Mesenteric fat pad (tissue), 1 donor: ENCODE results near the gene CDC34. TPM values are rescaled to one million over a fixed set of nuclear protein-coding genes. Genes with fewer than 3 reads are reported as not detected.

Experiments used
- DNase-seq: peaks from one replicate; pipeline ENCODE4 v3.0.0-alpha.2; 2020; ENCODE audit warnings: low spot score
- total RNA-seq: library from RNA; stranded (reverse); fragmentation: NEBNext Ultra II Directional; extraction: Animal tissue kit (Norgen Biotek cat#: 25700); gene quantifications from one replicate; pipeline ENCODE4 v1.2.1, GENCODE V29; 2021
- donor health status: DM: yes; HTN: yes; CAD: no.

CDC34 gene
- total RNA-seq, 1 donor from 2014 or later = 53.7 TPM

- DNase-seq = no peak
These were observed 10.1 kb downstream of the CDC34 start for GRCh38 chr19:541699-542098.

GRCh38 chr19:542173-542866 is 10.8 kb downstream of the CDC34 start:
- no peak for DNase-seq

DNA sequence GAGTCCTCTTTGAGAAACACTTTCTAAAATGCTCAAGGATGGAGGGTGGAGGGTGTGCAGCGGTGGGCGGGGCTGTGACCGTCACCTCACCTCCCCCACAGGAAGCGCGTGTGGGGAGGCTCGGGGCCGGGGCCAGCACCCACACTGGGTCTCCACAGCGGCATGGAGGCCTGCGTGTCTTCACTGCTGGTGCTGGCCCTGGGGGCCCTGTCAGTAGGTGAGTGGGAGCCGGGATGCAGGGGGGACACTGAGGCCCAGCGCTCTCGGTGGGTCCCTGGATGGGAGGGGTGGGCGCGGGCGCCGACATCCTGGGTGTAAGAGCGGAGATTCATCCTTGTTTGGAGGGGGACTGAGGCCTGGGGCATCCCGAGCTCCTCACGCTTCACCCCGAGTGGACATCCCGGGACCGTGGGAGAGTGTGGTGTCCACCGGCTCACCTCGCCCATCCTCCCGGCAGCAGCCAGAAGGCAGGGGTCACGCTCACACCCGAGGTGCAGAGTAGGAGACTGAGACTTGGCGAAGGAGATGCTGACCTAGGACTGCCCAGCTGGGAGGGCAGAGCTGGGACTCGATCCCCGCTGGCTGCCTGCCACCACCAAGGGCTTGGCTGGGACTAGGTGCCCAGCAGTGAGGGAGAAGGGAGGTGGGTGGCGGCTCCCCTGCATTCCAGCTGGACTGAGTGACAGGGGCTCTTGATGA is 12.5 kb downstream of the CDC34 start, which contains the start of gene GZMM:
Gene GZMM, plus strand, starts transcription at position 144 of the 699 bp plus-strand sequence. Its CDS starts 19 bp downstream, at position 163.
- no peak for DNase-seq

GRCh38 chr19:547117-547516 is 15.6 kb downstream of the CDC34 start:
- no peak for DNase-seq

DNA sequence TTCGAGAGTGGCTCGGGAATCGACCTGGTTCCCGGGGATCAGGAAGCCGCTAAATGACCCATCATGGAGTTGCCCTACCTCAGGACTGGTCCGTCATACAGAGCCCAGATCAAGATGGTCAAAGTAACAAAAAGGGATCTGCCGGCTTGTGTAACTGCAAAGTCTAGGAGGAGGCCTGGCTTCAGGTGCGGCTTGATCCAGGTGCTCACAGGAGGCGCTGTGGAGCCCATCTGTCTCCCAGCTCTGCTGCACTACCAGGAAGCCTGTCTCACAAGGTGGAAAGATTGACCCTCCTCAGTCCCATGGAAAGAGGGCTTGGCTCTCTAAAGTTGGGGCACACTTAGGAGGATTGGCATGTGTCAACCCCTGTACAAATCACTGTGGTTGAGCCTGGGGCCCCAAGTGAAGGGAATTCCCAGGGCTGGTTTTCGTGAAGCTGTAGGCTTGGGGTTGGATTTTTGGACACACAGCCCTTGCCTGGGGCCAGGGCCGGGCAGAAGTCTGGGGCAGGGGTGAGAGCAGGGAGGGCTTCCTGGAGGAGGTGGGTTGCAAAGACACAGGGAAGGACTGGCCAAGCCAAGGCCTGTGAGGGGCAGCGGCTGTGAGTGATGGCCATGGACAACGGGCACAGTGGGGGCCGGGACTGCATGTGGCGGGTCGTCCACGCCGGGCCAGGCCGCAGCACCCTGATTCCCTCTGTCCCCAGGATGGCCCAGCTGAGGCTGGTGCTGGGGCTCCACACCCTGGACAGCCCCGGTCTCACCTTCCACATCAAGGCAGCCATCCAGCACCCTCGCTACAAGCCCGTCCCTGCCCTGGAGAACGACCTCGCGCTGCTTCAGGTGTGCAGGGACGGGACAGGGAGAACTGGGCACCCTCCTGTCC is 16.5 kb downstream of the CDC34 start:
- no peak for DNase-seq

GRCh38 chr19:548886-549830 is 17.6 kb downstream of the CDC34 start:
- no peak for DNase-seq

GRCh38 chr19:554817-555216 is 23.3 kb downstream of the CDC34 start:
- DNase-seq = no peak

DNA sequence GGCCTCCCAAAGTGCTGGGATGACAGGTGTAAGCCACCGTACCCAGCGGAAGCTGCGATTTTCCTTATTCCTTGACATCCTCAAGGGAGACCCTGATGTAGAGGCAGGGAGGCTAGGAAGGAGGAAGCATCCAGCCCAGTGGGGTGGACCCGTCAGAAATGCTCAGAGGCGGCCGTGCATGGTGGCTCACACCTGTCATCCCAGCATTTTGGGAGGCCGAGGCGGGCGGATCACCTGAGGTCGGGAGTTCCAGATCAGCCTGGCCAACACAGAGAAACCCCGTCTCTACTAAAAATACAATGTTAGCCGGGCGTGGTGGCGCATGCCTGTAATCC is 23.9 kb downstream of the CDC34 start:
- DNase-seq = no peak

GRCh38 chr19:556611-557382 is 25.2 kb downstream of the CDC34 start:
- DNase-seq = no peak

GRCh38 chr19:558770-559439 is 27.3 kb downstream of the CDC34 start:
- no peak for DNase-seq

DNA sequence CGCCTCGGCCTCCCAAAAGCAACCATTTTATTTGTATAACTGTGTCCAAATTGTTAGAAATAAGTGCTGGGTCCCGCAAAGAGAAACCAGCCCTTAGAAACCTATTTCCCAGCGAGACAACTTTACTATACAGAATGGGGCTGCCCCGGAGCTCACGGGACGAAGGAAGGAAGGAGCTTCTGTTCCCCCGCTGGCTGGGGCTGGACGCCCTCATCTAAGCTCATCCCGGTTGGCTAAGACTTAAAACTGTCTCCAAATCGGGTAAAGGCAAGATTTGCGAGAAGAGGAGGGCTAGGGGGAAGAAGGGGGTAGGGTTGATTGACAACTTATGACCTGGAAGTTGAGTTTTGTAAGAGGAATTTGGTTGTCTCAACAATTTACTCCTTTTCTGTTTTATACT is 28.6 kb downstream of the CDC34 start:
- DNase-seq = no peak

DNA sequence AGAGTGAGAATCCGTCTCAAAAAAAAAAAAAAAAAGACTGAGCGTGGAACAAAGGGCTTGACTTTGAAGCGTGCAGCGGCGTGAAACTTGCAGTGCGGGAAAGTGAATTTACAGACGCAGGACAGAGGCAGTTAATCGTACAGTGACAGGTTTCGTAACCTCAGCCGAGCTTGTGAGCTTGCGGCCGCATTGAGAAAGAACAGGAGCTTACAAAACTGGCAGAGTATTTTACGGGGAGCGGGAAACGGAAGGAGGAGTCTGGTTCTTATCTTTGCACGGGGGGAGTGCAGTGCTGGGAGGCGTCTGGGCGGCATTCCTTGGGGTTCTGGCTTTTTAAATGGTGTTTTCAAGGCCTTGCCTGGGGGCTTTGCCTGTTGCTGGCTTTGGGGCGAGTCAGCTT is 34.8 kb downstream of the CDC34 start:
- no peak for DNase-seq

- no peak for DNase-seq
These were observed 35.3 kb downstream of the CDC34 start for GRCh38 chr19:566844-567243.

- DNase-seq = no peak
These were observed 35.8 kb downstream of the CDC34 start for GRCh38 chr19:567296-567900.

DNA sequence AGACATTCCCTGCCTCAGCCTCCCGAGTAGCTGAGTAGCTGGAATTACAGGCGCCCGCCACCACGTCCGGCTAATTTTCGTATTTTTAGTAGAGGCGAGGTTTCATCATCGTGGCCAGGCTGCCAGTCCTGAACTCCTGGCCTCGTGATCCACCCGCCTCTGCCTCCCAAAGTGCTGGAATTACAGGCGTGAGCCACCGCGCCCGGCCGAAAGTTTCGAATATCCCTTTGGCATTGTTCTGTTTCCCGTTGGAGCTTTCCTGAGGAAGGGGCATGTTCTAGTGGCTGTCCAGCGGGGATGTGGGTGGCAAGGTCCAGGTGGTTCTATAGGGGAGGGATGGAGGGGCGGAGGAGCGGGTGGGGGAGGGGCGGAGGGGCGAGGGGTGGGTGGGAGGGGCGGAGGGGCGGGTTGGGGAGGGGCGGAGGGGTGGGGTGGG is 38.7 kb downstream of the CDC34 start:
- no peak for DNase-seq

DNA sequence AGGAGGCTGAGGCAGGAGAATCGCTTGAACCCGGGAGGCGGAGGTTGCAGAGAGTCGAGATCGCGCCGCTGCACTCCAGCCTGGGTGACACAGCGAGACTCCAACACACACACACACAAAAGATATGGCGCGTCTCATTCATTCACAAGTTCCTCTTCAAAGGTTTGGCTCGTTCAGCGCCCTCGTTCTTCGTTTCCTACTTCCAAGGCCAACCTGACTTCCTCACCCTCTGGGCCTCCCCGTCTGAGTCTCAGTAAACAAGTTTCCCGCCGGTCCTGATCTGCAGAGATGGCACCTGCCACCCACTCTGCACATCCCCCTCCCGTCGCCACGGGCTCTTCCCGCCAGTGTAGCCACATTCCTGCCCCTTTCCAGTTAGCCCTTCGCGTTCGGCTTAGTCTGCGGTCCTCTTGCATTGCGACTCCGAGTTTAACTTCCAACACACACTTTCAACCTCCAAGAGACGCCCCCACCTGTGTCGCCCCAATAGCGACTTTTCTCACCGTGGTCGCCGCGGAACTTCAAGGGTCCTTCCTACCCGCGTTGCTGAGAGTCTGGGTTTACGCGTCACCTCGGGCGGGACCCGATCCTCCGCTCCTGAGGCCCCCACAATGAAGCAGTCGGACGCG is 39.5 kb downstream of the CDC34 start:
- DNase-seq = no peak

- DNase-seq = no peak
These were observed 40.0 kb downstream of the CDC34 start for GRCh38 chr19:571566-571974.

DNA sequence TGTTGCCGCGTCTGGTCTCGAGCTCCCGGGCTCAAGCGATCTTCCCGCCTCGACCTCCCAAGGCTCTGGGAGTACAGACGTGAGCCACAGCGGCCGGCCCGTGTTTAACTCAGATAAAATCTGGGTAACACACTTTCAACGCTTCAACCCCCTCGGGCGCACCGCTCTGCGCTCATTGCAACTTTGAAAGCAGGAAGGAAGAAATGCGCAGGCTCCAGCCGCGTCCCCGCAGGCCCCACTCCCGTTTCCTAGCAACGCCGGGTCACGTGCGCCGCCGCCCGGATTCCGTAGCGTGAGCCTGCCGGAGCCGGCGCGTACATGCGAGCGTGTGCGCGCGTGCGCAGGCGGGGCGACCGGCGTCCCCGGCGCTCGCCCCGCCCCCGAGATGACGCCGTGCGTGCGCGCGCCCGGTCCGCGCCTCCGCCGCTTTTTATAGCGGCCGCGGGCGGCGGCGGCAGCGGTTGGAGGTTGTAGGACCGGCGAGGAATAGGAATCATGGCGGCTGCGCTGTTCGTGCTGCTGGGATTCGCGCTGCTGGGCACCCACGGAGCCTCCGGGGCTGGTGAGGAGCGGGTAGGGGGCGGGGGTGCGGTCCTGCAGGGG is 40.7 kb downstream of the CDC34 start, which contains the start of gene BSG:
Gene BSG, plus strand, starts transcription at position 457 of the 603 bp plus-strand sequence. Its CDS starts 39 bp downstream, at position 496.
- DNase-seq = peak; percentile 100
